ENCODE data around the gene DHX15. TPM values are rescaled to one million over a fixed set of nuclear protein-coding genes. Genes with fewer than 3 reads are reported as not detected.

DHX15 gene
- total and polyA plus RNA-seq, 8 donors = 32.8 to 74.6 (median 46.0) TPM

GRCh38 chr4:24489870-24490269, 94.5 kb downstream of the DHX15 start:
- Histone ChIP-seq H3K36me3 (no peaks in the 10 kb centered on the region), H3K4me3 (no peak overlapping the region), H3K27me3 (no peaks in the 10 kb centered on the region), H3K4me1 (no peaks in the 10 kb centered on the region), H3K27ac (no peak overlapping the region), H3K9me3 (no peaks in the 10 kb centered on the region)
- TF ChIP-seq, protein P1, sequence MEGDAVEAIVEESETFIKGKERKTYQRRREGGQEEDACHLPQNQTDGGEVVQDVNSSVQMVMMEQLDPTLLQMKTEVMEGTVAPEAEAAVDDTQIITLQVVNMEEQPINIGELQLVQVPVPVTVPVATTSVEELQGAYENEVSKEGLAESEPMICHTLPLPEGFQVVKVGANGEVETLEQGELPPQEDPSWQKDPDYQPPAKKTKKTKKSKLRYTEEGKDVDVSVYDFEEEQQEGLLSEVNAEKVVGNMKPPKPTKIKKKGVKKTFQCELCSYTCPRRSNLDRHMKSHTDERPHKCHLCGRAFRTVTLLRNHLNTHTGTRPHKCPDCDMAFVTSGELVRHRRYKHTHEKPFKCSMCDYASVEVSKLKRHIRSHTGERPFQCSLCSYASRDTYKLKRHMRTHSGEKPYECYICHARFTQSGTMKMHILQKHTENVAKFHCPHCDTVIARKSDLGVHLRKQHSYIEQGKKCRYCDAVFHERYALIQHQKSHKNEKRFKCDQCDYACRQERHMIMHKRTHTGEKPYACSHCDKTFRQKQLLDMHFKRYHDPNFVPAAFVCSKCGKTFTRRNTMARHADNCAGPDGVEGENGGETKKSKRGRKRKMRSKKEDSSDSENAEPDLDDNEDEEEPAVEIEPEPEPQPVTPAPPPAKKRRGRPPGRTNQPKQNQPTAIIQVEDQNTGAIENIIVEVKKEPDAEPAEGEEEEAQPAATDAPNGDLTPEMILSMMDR (IDR thresholded peaks at IDR 0.05) = no peak
- intact Hi-C loops (cut with DNase I) = loop anchor here in 2 of 3 donors (10.0 kb wide), 1 partner anchor 205 kb away; no protein-coding TSS in a partner anchor
- FAIRE-seq (no peak), DNase-seq (no peak), ATAC-seq (peak in 1 of 4 donors; percentile 30)
- WGBS, 2 donors = 60 to 63% methylated on average over 2 of the region's 2 CpGs

GRCh38 chr4:24488399-24489164, 95.8 kb downstream of the DHX15 start:
- TF ChIP-seq, protein P1 (IDR thresholded peaks at IDR 0.05) = peak; percentile 84 to 88 (median 86)
- no peaks in the 10 kb centered on the region for H3K27me3 ChIP-seq
- peak; percentile 92 to 99 (median 94) for ATAC-seq
- 24% methylated on average over 15 of the region's 15 CpGs for WGBS, 2 donors
- intact Hi-C loops (cut with DNase I) = loop anchor here in 2 of 3 donors (10.0 kb wide), 1 partner anchor 206 kb away; no protein-coding TSS in a partner anchor
- no peaks in the 10 kb centered on the region for H3K4me1 ChIP-seq
- no peak for FAIRE-seq
- no peak overlapping the region for H3K4me3 ChIP-seq
- H3K36me3 ChIP-seq = no peaks in the 10 kb centered on the region
- DNase-seq = peak; percentile 57 to 95 (median 80)
- no peaks in the 10 kb centered on the region for H3K9me3 ChIP-seq
- no peak overlapping the region for H3K27ac ChIP-seq

GRCh38 chr4:24482871-24483270, 101.5 kb downstream of the DHX15 start:
- DNase-seq (no peak), FAIRE-seq (no peak), ATAC-seq (no peak)
- Histone ChIP-seq H3K4me3 (no peak overlapping the region), H3K36me3 (no peaks in the 10 kb centered on the region), H3K27ac (no peak overlapping the region), H3K9me3 (no peaks in the 10 kb centered on the region), H3K4me1 (no peaks in the 10 kb centered on the region), H3K27me3 (no peaks in the 10 kb centered on the region)
- TF ChIP-seq, protein P1 (IDR thresholded peaks at IDR 0.05) = no peak
- intact Hi-C loops (cut with DNase I) = loop anchor here in 2 of 3 donors (10.0 kb wide), 1 partner anchor 212 kb away; no protein-coding TSS in a partner anchor
- 92 to 96% methylated on average over 4 of the region's 4 CpGs for WGBS, 2 donors

DNA sequence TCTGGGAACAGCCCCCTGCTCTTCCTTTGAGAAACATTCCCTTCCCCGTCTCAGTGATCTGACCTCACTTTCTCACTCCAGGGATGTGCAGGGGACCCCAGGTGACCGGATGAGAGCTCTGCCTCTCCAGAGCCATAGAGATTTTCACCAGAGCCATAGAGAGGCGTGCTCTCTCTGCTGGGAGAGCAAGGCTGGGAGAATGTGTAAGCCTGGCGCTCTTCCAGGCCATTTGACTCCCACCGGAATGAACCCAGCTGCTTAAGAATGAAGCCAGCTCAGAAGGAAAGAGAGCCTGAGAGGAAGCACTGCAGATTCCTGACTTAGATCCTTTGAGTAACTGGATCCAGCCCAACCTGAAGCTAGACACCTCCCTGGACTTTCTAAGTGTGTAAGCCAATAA, 106.4 kb downstream of the DHX15 start:
- no peak for DNase-seq

More for the DNA sequence above, 106.4 kb downstream of the DHX15 start:
- Histone ChIP-seq H3K36me3 (no peaks in the 10 kb centered on the region), H3K4me3 (no peak overlapping the region), H3K27ac (no peak overlapping the region), H3K4me1 (no peaks in the 10 kb centered on the region), H3K27me3 (no peaks in the 10 kb centered on the region), H3K9me3 (no peaks in the 10 kb centered on the region)
- 15 to 19% methylated on average over 5 of the region's 5 CpGs for whole genome bisulfite sequencing, 2 donors
- no peak for ATAC-seq
- TF ChIP-seq, protein P1 (IDR thresholded peaks at IDR 0.05) = no peak
- intact Hi-C loops (cut with DNase I) = no loop called here
- no peak for FAIRE-seq

Small RNA genes within 50 kb of the gene (microRNA-seq; reads per million reads assigned to microRNA genes)
- 0 to 0.39 reads per million in 2 donors for gene MIR573

Other genes with a start within 250 kb of the DHX15 start
- 10 to 100 TPM; 31.2 to 43.9 (median 37.6) TPM for gene SOD3, start 211.0 kb upstream of the DHX15 start, total RNA-seq
- 10 to 100 TPM; 21.2 to 38.6 TPM for gene SOD3, start 211.0 kb upstream of the DHX15 start, polyA plus RNA-seq

All from pancreas (tissue), 10 donors.